Hepatic stellate cell (primary cell): Measurements from ENCODE around the gene ADGRV1.
"Not testable (repeated sequence)": the region's sequence is repeated elsewhere in the genome, so short reads cannot be mapped to it uniquely, and the experiment has no call there.

Experiments
- DNase-seq: peaks from one replicate; pipeline ENCODE4 v3.0.0; 2011; ENCODE audit warnings: low spot score

Gene ADGRV1

DNA sequence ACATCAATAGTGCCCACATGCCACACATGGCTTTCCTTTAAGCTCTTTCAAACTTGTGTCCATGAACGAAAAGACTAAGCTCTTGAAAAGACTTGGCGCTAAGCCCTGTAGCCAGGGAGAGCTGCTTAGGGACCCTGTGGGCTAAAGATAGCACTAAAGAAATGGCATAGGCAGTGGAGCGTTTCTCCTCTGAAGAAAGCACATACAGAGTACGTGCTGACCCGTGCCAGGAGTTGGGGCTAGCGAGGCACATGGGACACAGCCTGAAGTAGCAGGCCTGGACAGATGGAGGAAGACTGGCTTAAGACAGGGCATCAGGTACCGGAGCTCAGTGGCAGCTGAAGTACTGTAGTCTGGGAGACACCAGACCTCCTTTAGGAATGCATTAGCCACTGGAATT is 39.7 kb downstream of the ADGRV1 start:
- DNase-seq = no peak

DNA sequence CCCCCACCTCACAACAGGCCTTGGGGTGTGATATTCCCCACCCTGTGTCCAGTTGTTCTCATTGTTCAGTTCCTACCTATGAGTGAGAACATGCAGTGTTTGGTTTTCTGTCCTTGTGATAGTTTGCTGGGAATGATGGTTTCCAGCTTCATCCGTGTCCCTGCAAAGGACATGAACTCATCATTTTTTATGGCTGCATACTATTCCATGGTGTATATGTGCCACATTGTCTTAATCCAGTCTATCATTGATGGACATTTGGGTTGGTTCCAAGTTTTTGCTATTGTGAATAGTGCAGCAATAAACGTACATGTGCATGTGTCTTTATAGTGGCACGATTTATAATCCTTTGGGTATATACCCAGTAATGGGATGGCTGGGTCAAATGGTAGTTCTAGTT is 41.7 kb downstream of the ADGRV1 start:
- DNase-seq = not testable (repeated sequence)

- no peak for DNase-seq
Observed at GRCh38 chr5:90601468-90601867, 42.9 kb downstream of the ADGRV1 start.

- no peak for DNase-seq
Observed at GRCh38 chr5:90602681-90603080, 44.1 kb downstream of the ADGRV1 start.

- DNase-seq = no peak
Observed at GRCh38 chr5:90606539-90606938, 47.9 kb downstream of the ADGRV1 start.

- DNase-seq = no peak
Observed at GRCh38 chr5:90612919-90613318, 54.3 kb downstream of the ADGRV1 start.

DNA sequence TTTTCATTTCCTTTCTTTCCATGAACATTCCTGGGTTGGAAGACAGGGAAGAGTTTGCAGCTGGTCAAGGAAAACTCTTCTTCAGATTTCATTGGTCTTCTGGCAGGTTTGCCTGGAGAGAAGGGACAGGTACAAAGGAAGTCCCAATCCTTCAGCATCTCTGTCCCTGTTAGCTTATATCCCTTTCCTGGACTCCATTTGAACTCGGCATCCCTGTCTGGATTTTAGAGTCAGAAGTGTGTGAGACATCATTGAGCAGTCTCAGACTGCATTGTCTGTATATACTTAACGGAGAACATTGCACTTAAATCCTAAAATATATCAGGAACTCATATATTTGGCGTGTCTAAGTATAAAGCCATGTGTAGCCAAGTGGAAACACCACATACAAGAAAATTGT is 54.9 kb downstream of the ADGRV1 start:
- no peak for DNase-seq

GRCh38 chr5:90613918-90614504 is 55.4 kb downstream of the ADGRV1 start:
- DNase-seq = no peak

DNA sequence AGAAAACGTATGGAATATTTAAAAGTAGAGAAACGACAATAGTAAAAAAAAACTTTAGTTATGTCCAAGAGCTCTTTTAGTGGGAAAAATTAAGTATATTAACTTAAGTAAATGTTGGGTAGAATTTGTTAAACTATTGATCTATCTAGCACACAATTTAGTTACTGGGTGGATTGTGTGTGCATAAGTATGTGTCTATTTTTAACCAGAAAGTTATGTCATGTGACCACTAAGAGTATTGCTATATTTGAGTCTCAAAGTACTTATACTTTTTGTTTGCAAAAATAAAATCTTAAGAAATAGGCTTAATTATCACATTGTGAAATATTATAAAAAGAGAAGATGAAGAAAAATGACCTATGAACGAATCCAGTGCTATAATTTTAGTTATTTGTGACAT is 56.8 kb downstream of the ADGRV1 start:
- no peak for DNase-seq

DNA sequence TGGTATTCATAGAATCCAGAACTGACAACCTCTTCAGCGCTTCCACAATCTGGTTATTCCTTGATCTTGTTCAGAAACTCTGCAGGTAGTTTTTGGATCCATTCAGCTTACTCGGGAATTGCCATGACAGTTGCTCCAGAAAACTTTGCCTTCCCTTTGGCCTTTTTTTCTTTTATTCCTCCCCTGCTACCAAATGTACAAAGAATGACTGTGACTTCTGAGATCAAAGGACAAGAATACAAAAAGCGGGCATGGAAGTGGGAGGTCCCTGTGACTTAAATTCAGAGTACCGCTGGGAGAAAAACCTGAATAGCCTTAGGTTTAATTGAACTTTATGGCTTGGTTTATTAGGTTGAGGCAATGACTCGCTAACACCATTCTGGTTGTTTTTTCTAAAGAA is 59.5 kb downstream of the ADGRV1 start:
- DNase-seq = no peak

DNA sequence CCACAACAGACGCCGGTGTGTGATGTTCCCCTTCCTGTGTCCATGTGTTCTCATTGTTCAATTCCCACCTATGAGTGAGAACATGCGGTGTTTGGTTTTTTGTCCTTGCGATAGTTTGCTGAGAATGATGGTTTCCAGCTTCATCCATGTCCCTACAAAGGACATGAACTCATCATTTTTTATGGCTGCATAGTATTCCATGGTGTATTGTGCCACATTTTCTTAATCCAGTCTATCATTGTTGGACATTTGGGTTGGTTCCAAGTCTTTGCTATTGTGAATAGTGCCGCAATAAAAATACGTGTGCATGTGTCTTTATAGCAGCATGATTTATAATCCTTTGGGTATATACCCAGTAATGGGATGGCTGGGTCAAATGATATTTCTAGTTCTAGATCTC is 61.2 kb downstream of the ADGRV1 start:
- not testable (repeated sequence) for DNase-seq

- no peak for DNase-seq
Observed at GRCh38 chr5:90621848-90622247, 63.3 kb downstream of the ADGRV1 start.

GRCh38 chr5:90626493-90626892 is 67.9 kb downstream of the ADGRV1 start:
- DNase-seq = no peak

GRCh38 chr5:90628492-90628891 is 69.9 kb downstream of the ADGRV1 start:
- DNase-seq = no peak

GRCh38 chr5:90632791-90633190 is 74.2 kb downstream of the ADGRV1 start:
- no peak for DNase-seq

- no peak for DNase-seq
Observed at GRCh38 chr5:90636948-90637347, 78.4 kb downstream of the ADGRV1 start.

DNA sequence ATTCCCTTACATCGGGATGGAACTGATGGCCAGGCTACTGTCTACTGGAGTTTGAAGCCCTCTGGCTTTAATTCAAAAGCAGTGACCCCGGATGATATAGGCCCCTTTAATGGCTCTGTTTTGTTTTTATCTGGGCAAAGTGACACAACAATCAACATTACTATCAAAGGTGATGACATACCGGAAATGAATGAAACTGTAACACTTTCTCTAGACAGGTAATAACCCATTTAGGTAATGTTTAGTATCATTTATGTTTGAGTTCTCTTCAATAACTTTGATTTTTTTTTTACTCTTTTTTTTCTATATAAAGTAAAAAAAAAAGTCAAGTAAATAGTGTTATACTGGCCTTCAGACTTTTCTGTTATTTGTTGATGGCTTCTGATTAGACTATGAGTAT is 79.1 kb downstream of the ADGRV1 start:
- no peak for DNase-seq

DNA sequence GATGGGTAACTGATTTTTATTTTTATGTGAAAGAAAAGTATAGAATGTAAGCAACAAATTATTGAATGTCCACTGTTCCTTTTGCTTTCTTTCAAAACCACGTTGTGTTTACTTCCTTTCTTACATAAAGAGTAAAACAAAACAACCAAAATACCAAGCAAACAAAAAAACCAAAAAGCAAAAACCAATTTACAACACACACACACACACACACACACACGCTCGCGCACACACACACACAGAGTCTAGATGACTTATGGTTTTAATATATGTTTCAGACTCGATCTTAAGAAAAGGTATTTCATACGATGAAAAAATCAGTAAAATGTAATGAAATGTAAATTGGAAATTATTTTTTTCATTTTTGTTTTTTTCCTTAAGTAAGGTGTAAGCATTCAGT is 80.3 kb downstream of the ADGRV1 start:
- DNase-seq = no peak

DNA sequence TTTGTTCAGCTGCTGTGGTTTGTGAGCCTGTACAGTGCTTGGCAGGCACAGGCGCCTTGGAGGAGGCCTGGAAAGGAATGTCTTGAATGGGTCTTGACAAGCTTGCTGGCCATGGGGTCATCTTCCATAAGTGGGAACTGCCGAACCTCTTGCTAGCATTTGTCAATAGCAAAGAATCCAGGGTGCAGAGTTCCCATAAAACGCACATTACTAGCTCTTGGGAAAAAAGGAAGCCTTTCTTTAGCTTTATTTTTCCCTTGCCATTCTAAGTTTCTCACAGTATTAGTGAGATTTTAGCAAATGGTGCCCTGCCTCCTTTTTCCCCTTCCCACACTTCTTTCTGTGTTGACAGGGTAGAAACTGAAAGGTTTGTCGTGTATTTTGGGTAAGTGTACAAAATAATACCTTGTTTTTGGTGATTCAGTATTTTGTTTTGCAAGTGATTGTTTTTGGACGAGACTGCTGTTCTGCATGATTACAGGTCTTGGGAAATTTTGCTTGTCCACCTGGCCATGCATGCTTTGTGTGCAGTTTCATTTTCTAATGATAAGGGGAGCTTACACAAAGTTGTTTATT is 82.0 kb downstream of the ADGRV1 start:
- DNase-seq = no peak

DNA sequence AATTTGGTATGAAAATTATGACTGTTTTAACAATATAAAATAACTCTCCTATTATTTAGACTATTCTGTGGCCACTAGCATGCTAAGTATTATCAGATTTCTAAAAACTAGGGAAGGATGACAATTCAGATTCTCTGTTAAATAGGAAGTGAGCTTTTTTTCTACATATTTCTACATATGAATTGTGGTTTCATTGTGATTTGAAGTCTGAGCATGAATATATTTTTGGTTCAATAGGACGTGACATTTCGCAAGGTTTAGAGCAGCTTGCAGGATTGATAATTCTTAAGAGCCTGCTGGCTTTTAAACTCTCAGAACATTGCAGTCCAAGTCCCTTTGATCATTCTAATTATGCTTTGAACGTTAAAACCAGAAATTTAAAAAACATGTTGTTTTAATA is 82.9 kb downstream of the ADGRV1 start:
- no peak for DNase-seq

DNA sequence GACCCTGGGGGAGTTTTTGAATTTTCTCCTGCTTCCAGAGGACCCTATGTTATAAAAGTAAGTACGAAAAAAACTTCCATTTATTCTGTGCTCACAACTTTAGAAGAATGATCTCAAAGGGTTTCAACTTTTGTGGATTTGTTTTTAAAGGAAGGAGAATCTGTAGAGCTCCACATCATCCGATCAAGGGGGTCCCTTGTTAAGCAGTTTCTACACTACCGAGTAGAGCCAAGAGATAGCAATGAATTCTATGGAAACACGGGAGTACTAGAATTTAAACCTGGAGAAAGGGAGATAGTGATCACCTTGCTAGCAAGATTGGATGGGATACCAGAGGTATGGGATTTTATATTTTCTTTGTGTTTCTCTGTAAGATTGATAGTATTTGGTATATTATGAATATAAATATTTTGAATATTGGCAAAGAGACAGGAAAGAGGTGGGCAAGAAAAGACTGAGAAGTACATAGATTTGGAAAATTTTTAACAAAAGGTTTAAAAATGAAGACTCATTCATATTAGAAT is 84.2 kb downstream of the ADGRV1 start:
- DNase-seq = no peak

- no peak for DNase-seq
Observed at GRCh38 chr5:90644132-90644531, 85.5 kb downstream of the ADGRV1 start.

- DNase-seq = no peak
Observed at GRCh38 chr5:90645024-90645610, 86.5 kb downstream of the ADGRV1 start.

- DNase-seq = no peak
Observed at GRCh38 chr5:90650767-90651166, 92.2 kb downstream of the ADGRV1 start.
